Mesenteric fat pad (tissue), 1 donor: ENCODE results near the gene RBM26. TPM values are rescaled to one million over a fixed set of nuclear protein-coding genes. Genes with fewer than 3 reads are reported as not detected.

Source experiments
- DNase-seq: peaks from one replicate; pipeline ENCODE4 v3.0.0-alpha.2; 2020; ENCODE audit warnings: low spot score
- total RNA-seq: library from RNA; stranded (reverse); fragmentation: NEBNext Ultra II Directional; extraction: Animal tissue kit (Norgen Biotek cat#: 25700); gene quantifications from one replicate; pipeline ENCODE4 v1.2.1, GENCODE V29; 2021
- donor health status: DM: yes; HTN: yes; CAD: no.

RBM26 gene
- total RNA-seq, 1 donor from 2014 or later, result 32.2 TPM

- no peak for DNase-seq
These were observed 67.7 kb downstream of the RBM26 start for GRCh38 chr13:79338343-79338742.

GRCh38 chr13:79336966-79337365, 69.1 kb downstream of the RBM26 start:
- peak; percentile 81 for DNase-seq

GRCh38 chr13:79328510-79328909, 77.5 kb downstream of the RBM26 start:
- DNase-seq, result no peak

- DNase-seq, result no peak
These were observed 85.6 kb downstream of the RBM26 start for GRCh38 chr13:79320433-79320832.

GRCh38 chr13:79318664-79319063, 87.4 kb downstream of the RBM26 start:
- DNase-seq, result no peak

- no peak for DNase-seq
These were observed 88.2 kb downstream of the RBM26 start for GRCh38 chr13:79317856-79318255.

- no peak for DNase-seq
These were observed 91.4 kb downstream of the RBM26 start for GRCh38 chr13:79314652-79315051.

- DNase-seq, result no peak
These were observed 93.7 kb downstream of the RBM26 start for GRCh38 chr13:79312340-79312855.

- DNase-seq, result no peak
These were observed 94.7 kb downstream of the RBM26 start for GRCh38 chr13:79311386-79311785.

- DNase-seq, result no peak
These were observed 96.4 kb downstream of the RBM26 start for GRCh38 chr13:79309690-79310089.

GRCh38 chr13:79307866-79308298, 98.2 kb downstream of the RBM26 start:
- DNase-seq, result no peak

- no peak for DNase-seq
These were observed 98.6 kb downstream of the RBM26 start for GRCh38 chr13:79307433-79307861.

- DNase-seq, result no peak
These were observed 99.4 kb downstream of the RBM26 start for GRCh38 chr13:79306650-79307049.

GRCh38 chr13:79297128-79297527, 108.9 kb downstream of the RBM26 start:
- DNase-seq, result no peak

GRCh38 chr13:79295906-79296706, 109.9 kb downstream of the RBM26 start:
- DNase-seq, result no peak

GRCh38 chr13:79290595-79291244, 115.3 kb downstream of the RBM26 start:
- DNase-seq, result no peak

- DNase-seq, result no peak
These were observed 116.5 kb downstream of the RBM26 start for GRCh38 chr13:79289571-79289970.

GRCh38 chr13:79287939-79288795, 117.9 kb downstream of the RBM26 start:
- DNase-seq, result no peak

GRCh38 chr13:79285159-79285558, 120.9 kb downstream of the RBM26 start:
- no peak for DNase-seq

- no peak for DNase-seq
These were observed 122.3 kb downstream of the RBM26 start for GRCh38 chr13:79283742-79284141.

GRCh38 chr13:79282976-79283375, 123.1 kb downstream of the RBM26 start:
- no peak for DNase-seq

- no peak for DNase-seq
These were observed 123.5 kb downstream of the RBM26 start for GRCh38 chr13:79282508-79282907.
